K562 (cell line): ENCODE data around the gene TTC16. TPM values are rescaled to one million over a fixed set of nuclear protein-coding genes. Genes with fewer than 3 reads are reported as not detected.

Experiments
- AFF1 ChIP-seq, 2 experiments: fragments of 450-650 bp; IDR thresholded peaks; 2 replicates each; pipeline ENCODE4 v1.6.1; 2018; ENCODE audit warnings: mild to moderate bottlenecking in 2 of 2, low read depth in 1 of 2; ENCODE audit not compliant: partially characterized antibody in 2 of 2
- ASH1L ChIP-seq: fragments of 450-650 bp; IDR thresholded peaks from 2 replicates; pipeline ENCODE4 v1.6.1; 2018; ENCODE audit warnings: borderline replicate concordance, mild to moderate bottlenecking, low read depth; ENCODE audit not compliant: partially characterized antibody
- CBFB ChIP-seq: sonication (generic); formaldehyde crosslinking; IDR thresholded peaks from 2 replicates; pipeline ENCODE4 v1.4.0; 2020; ENCODE audit warnings: mild to moderate bottlenecking, missing genetic modification reagents
- CEBPB ChIP-seq: fragments of 450-650 bp; IDR thresholded peaks from 2 replicates; pipeline ENCODE4 v1.6.1; 2016; ENCODE audit warnings: missing genetic modification characterization, missing compliant biosample characterization
- ELK3 ChIP-seq: fragments of 450-650 bp; formaldehyde crosslinking; IDR thresholded peaks from 2 replicates; pipeline ENCODE4 v1.4.0; 2020; ENCODE audit warnings: mild to moderate bottlenecking
- ESRRA ChIP-seq: fragments of 450-650 bp; IDR thresholded peaks from 2 replicates; pipeline ENCODE4 v1.6.1; 2014; ENCODE audit warnings: low read depth, mild to moderate bottlenecking, moderate library complexity, borderline replicate concordance
- ETV1 ChIP-seq: fragments of 450-650 bp; conservative IDR thresholded peaks from 2 replicates; pipeline ENCODE4 v1.6.1; 2016; ENCODE audit warnings: missing genetic modification characterization, control low read depth, low read depth, missing compliant biosample characterization
- FOXA1 ChIP-seq: fragments of 450-650 bp; IDR thresholded peaks from 2 replicates; pipeline ENCODE4 v1.6.1; 2016; ENCODE audit warnings: mild to moderate bottlenecking, borderline replicate concordance
- HOXB6 ChIP-seq: fragments of 250-450 bp; sonication (Bioruptor Pico); IDR thresholded peaks from 2 replicates; pipeline ENCODE4 v1.5.1; 2022; ENCODE audit warnings: mild to moderate bottlenecking, borderline replicate concordance
- MAFK ChIP-seq: IDR thresholded peaks from 2 replicates; pipeline ENCODE4 v1.6.1; 2011; ENCODE audit warnings: low read length, improper control_type of control experiment
- MCM3 ChIP-seq: fragments of 450-650 bp; IDR thresholded peaks from 2 replicates; pipeline ENCODE4 v1.6.1; 2016
- MEF2D ChIP-seq: conservative IDR thresholded peaks from 2 replicates; pipeline ENCODE4 v1.6.1; 2016; ENCODE audit warnings: low read depth, missing genetic modification characterization, missing compliant biosample characterization
- NEUROD1 ChIP-seq: fragments of 150-350 bp; IDR thresholded peaks from 2 replicates; pipeline ENCODE4 v1.6.1; 2014; ENCODE audit warnings: borderline replicate concordance, low read length, low read depth; ENCODE audit not compliant: partially characterized antibody
- NR4A1 ChIP-seq, 2 experiments: fragments of 250-450 bp in 1 of 2; fragments of 450-650 bp in 1 of 2; sonication (Bioruptor Pico) in 1 of 2; IDR thresholded peaks; 2 replicates each; pipeline versions ENCODE4 v1.4.0 to v1.6.1; 2016 to 2020; ENCODE audit warnings: mild to moderate bottlenecking in 2 of 2, missing compliant biosample characterization in 1 of 2, missing genetic modification characterization in 1 of 2, moderate library complexity in 1 of 2
- RAD21 ChIP-seq, 2 experiments: fragments of 250-450 bp in 1 of 2; fragments of 450-650 bp in 1 of 2; sonication (Bioruptor Pico) in 1 of 2; formaldehyde crosslinking in 1 of 2; IDR thresholded peaks in 1 of 2; conservative IDR thresholded peaks in 1 of 2; 2 replicates each; pipeline versions ENCODE4 v1.4.0 to v1.8.0; 2020 to 2022; ENCODE audit warnings: mild to moderate bottlenecking in 2 of 2, moderate library complexity in 1 of 2
- RHOXF2B ChIP-seq: fragments of 250-450 bp; sonication (Bioruptor Pico); conservative IDR thresholded peaks from 2 replicates; pipeline ENCODE4 v1.5.1; 2021
- SIRT6 ChIP-seq: IDR thresholded peaks from one replicate; pipeline ENCODE4 v1.6.1; 2012; ENCODE audit warnings: low read depth, mild to moderate bottlenecking, control low read depth, inconsistent platforms, low read length, moderate library complexity
- SNRNP70 ChIP-seq: fragments of 200-400 bp; formaldehyde crosslinking; optimal IDR thresholded peaks from 2 replicates; pipeline ENCODE3; 2017; ENCODE audit warnings: low read depth, low read length
- TFAP4 ChIP-seq: sonication (generic); formaldehyde crosslinking; IDR thresholded peaks from 2 replicates; pipeline ENCODE4 v1.8.0; 2022; ENCODE audit warnings: missing genetic modification reagents, mild to moderate bottlenecking, moderate library complexity, borderline replicate concordance
- ZC3H4 ChIP-seq: sonication (generic); formaldehyde crosslinking; IDR thresholded peaks from 2 replicates; pipeline ENCODE4 v1.9.0; 2021; ENCODE audit warnings: missing genetic modification reagents, borderline replicate concordance
- ZEB2 ChIP-seq: fragments of 450-650 bp; IDR thresholded peaks from 2 replicates; pipeline ENCODE4 v1.6.1; 2016
- ZNF24 ChIP-seq: fragments of 450-650 bp; IDR thresholded peaks from 2 replicates; pipeline ENCODE4 v1.6.1; 2016
- ZNF445 ChIP-seq: fragments of 250-450 bp; sonication (Bioruptor Pico); IDR thresholded peaks from 2 replicates; pipeline ENCODE4 v1.4.0; 2020; ENCODE audit warnings: low read depth, mild to moderate bottlenecking, moderate library complexity
- polyA plus RNA-seq, 8 experiments: library from polyadenylated mRNA; depleted of rRNA in 4 of 8; stranded (reverse) in 5 of 8; unstranded in 3 of 8; fragments of >200 nt; fragmentation: Nextera tagmentation in 2 of 8; fragmentation: Illumina TruSeq in 1 of 8; extraction: Ambion mirVana in 2 of 8; extraction: Trizol in 1 of 8; gene quantifications; 2 replicates each; pipeline versions ENCODE4 v1.2.1 to v1.2.3, GENCODE V29; 2011 to 2014; ENCODE audit warnings: inconsistent platforms in 1 of 8, missing spikeins in 1 of 8
- total RNA-seq, 7 experiments: library from RNA; depleted of rRNA in 6 of 7; stranded (reverse); fragments of >200 nt in 6 of 7; fragmentation: Illumina TruSeq in 2 of 7; extraction: Trizol in 2 of 7; gene quantifications; 2 replicates each; pipeline versions ENCODE4 v1.2.1 to v1.2.3, GENCODE V29; 2011 to 2021; ENCODE audit warnings: low replicate concordance in 1 of 7

Gene TTC16
- total and polyA plus RNA-seq, 9 of the 15 experiments (the other 6 are each of a cell fraction or from before 2014, with no cell fraction given) = 0.11 TPM; not detected in 8

- TF ChIP-seq MEF2D (tag) (no peak), CEBPB (tag) (no peak), SNRNP70 (no peak), NEUROD1 (peak; percentile 61), MCM3 (no peak), RAD21 (CRISPR knock-in tag; conservative IDR thresholded peaks at IDR 0.05 in 1 of 2, IDR thresholded peaks at IDR 0.05 in 1 of 2) (no peak), CBFB (CRISPR knock-in tag) (no peak), ZC3H4 (no peak), ETV1 (tag) (peak; percentile 66), ZNF445 (CRISPR knock-in tag) (no peak), ZNF24 (no peak), ZEB2 (no peak), ELK3 (CRISPR knock-in tag) (no peak), MAFK (no peak), SIRT6 (no peak), ESRRA (peak; percentile 56), ASH1L (peak; percentile 90), RHOXF2B (CRISPR knock-in tag) (no peak), NR4A1 (CRISPR knock-in tag; IDR thresholded peaks at IDR 0.05) (no peak), NR4A1 (tag; IDR thresholded peaks at IDR 0.05) (no peak), HOXB6 (CRISPR knock-in tag) (no peak), FOXA1 (no peak), TFAP4 (CRISPR knock-in tag) (0 out of 2 replicates have a peak, but pooled peaks have one; percentile 58), AFF1 (IDR thresholded peaks at IDR 0.05; ENCODE audit: low read depth in 1 of 2, partially characterized antibody in 2 of 2) (no peak)
Observed at GRCh38 chr9:127715470-127716337, at the start of gene TTC16, which contains the start of gene PTRH1 (continued).
